Activated CD4-positive, alpha-beta T cell treated with anti-CD3 and anti-CD28 coated beads for 4 hours (primary cell): ENCODE data around the gene ZYG11A.

ENCODE experiments used
- DNase-seq, 2 donors: peaks; one replicate each; pipeline ENCODE4 v3.0.0-alpha.2; 2020

Gene ZYG11A

GRCh38 chr1:52880206-52880605 lies 37.6 kb downstream of the ZYG11A start:
- DNase-seq: no peak

- DNase-seq: no peak
These were observed 44.9 kb downstream of the ZYG11A start for GRCh38 chr1:52887483-52887882.

- no peak for DNase-seq
These were observed 50.1 kb downstream of the ZYG11A start for GRCh38 chr1:52892424-52893215.

GRCh38 chr1:52899445-52899894 lies 56.9 kb downstream of the ZYG11A start:
- no peak for DNase-seq

- no peak for DNase-seq
These were observed 57.8 kb downstream of the ZYG11A start for GRCh38 chr1:52900402-52900801.

- DNase-seq: no peak
These were observed 58.8 kb downstream of the ZYG11A start for GRCh38 chr1:52901384-52901783.

- no peak for DNase-seq
These were observed 61.8 kb downstream of the ZYG11A start for GRCh38 chr1:52904208-52904926.

GRCh38 chr1:52904927-52905698 lies 62.6 kb downstream of the ZYG11A start:
- DNase-seq: peak; percentile 16 to 19

- DNase-seq: no peak
These were observed 63.6 kb downstream of the ZYG11A start for GRCh38 chr1:52906135-52906603.

GRCh38 chr1:52907068-52907811 lies 64.7 kb downstream of the ZYG11A start:
- DNase-seq: no peak

- DNase-seq: no peak
These were observed 65.2 kb downstream of the ZYG11A start for GRCh38 chr1:52907812-52908153.

- no peak for DNase-seq
These were observed 69.0 kb downstream of the ZYG11A start for GRCh38 chr1:52911541-52911940.

GRCh38 chr1:52913014-52913413 lies 70.5 kb downstream of the ZYG11A start:
- DNase-seq: no peak

- no peak for DNase-seq
These were observed 71.0 kb downstream of the ZYG11A start for GRCh38 chr1:52913537-52913936.

- DNase-seq: no peak
These were observed 71.9 kb downstream of the ZYG11A start for GRCh38 chr1:52914463-52914862.

- no peak for DNase-seq
These were observed 72.8 kb downstream of the ZYG11A start for GRCh38 chr1:52915211-52915854.

- no peak for DNase-seq
These were observed 73.3 kb downstream of the ZYG11A start for GRCh38 chr1:52915855-52916220.

- no peak for DNase-seq
These were observed 73.8 kb downstream of the ZYG11A start for GRCh38 chr1:52916241-52916975.

GRCh38 chr1:52917156-52917555 lies 74.6 kb downstream of the ZYG11A start:
- DNase-seq: no peak

GRCh38 chr1:52917581-52917980 lies 75.0 kb downstream of the ZYG11A start:
- no peak for DNase-seq

- no peak for DNase-seq
These were observed 75.6 kb downstream of the ZYG11A start for GRCh38 chr1:52918201-52918600.
